Measurements from ENCODE around the gene GPSM3.

The GPSM3 gene

GRCh38 chr6:32156891-32157290, 35.6 kb downstream of the GPSM3 start:
- DNase-seq (ENCODE audit: low read depth) = no peak
- no peak for TF ChIP-seq CTCF (IDR thresholded peaks at IDR 0.05; ENCODE audit: insufficient read depth, low read depth, low read length, missing control alignments)

GRCh38 chr6:32154514-32155161, 37.8 kb downstream of the GPSM3 start:
- DNase-seq (ENCODE audit: low read depth) = peak; percentile 84
- peak; percentile 59 for TF ChIP-seq CTCF (IDR thresholded peaks at IDR 0.05; ENCODE audit: insufficient read depth, low read depth, low read length, missing control alignments)
- peak overlapping the region; percentile 83 for H3K4me3 ChIP-seq (ENCODE audit: low read depth, low read length)

More at GRCh38 chr6:32156891-32157290, 35.6 kb downstream of the GPSM3 start:
- H3K4me3 ChIP-seq (ENCODE audit: low read depth, low read length) = no peak overlapping the region

GRCh38 chr6:32153564-32154513, 38.6 kb downstream of the GPSM3 start, which contains the start of gene PPT2:
Gene PPT2 (plus strand): TSS chr6:32154141. CDS start chr6:32154595, 454 bp downstream.
- H3K4me3 ChIP-seq (ENCODE audit: low read depth, low read length) = peak within 1 kb of the TSS; percentile 83
- peak; percentile 84 for DNase-seq (ENCODE audit: low read depth)
- no peak for TF ChIP-seq CTCF (IDR thresholded peaks at IDR 0.05; ENCODE audit: insufficient read depth, low read depth, low read length, missing control alignments)

- no peak for TF ChIP-seq CTCF (IDR thresholded peaks at IDR 0.05; ENCODE audit: insufficient read depth, low read depth, low read length, missing control alignments)
- no peak for DNase-seq (ENCODE audit: low read depth)
- H3K4me3 ChIP-seq (ENCODE audit: low read depth, low read length) = no peak overlapping the region
Measured at GRCh38 chr6:32152769-32153563, 39.5 kb downstream of the GPSM3 start.

GRCh38 chr6:32151863-32152768, 40.3 kb downstream of the GPSM3 start, which contains the start of gene PRRT1:
Gene PRRT1 (minus strand): TSS chr6:32151939. CDS start chr6:32151827, 112 bp downstream.
- DNase-seq (ENCODE audit: low read depth) = no peak
- H3K4me3 ChIP-seq (ENCODE audit: low read depth, low read length) = no peak within 1 kb of the TSS
- TF ChIP-seq CTCF (IDR thresholded peaks at IDR 0.05; ENCODE audit: insufficient read depth, low read depth, low read length, missing control alignments) = no peak

Data from GM12865 (cell line).